Suprapubic skin (tissue), 3 donors: Measurements from ENCODE around the gene TMEM8B.

Source experiments
- CTCF ChIP-seq, 2 donors: fragments of 200-600 bp in 1 of 2; fragments of 450-650 bp in 1 of 2; sonication (generic) in 1 of 2; IDR thresholded peaks; one replicate each; pipeline ENCODE4 v1.5.1; 2016 to 2019; ENCODE audit warnings: antibody characterized with exemption in 2 of 2, mild to moderate bottlenecking in 1 of 2, moderate library complexity in 1 of 2
- EP300 ChIP-seq: sonication (generic); formaldehyde crosslinking; IDR thresholded peaks from one replicate; pipeline ENCODE4 v1.6.1; 2017; ENCODE audit warnings: antibody characterized with exemption
- POLR2A ChIP-seq, 2 donors: fragments of 450-650 bp; IDR thresholded peaks; one replicate each; pipeline ENCODE4 v1.6.1; 2017; ENCODE audit warnings: antibody characterized with exemption in 2 of 2, mild to moderate bottlenecking in 2 of 2, moderate library complexity in 2 of 2

- TF ChIP-seq CTCF (IDR thresholded peaks at IDR 0.05) (no peak), POLR2A (IDR thresholded peaks at IDR 0.05) (no peak), EP300 (no peak)
Observed at GRCh38 chr9:35845824-35846771, 17.1 kb downstream of the TMEM8B start.
